Panc1 (cell line): Measurements from ENCODE around the gene GPR18. TPM values are rescaled to one million over a fixed set of nuclear protein-coding genes. Genes with fewer than 3 reads are reported as not detected.

ENCODE experiments used
- ATAC-seq: fragments of 200-7000 bp; cut with Tn5 transposase; 2 replicates; pipeline ENCODE4 v1.9.1; 2020; ENCODE audit warnings: mild to moderate bottlenecking, moderate library complexity
- BruUV-seq: library from RNA; stranded (reverse); fragments of 400-500 nt; replicated peaks from 2 replicates; lab custom pipeline; 2021; lab: Mats Ljungman, UMichigan
- CTCF ChIA-PET: fragments of 300-600 bp; sonication (Branson Sonifier 250); formaldehyde crosslinking; loops from one replicate; lab custom pipeline; 2022; ENCODE audit warnings: antibody characterized with exemption; lab: Charles Lee
- POLR2A ChIA-PET: fragments of 300-600 bp; sonication (Branson Sonifier 250); formaldehyde crosslinking; loops from one replicate; lab custom pipeline; 2022; ENCODE audit warnings: antibody characterized with exemption; lab: Charles Lee
- DNase-seq: peaks from one replicate; pipeline ENCODE4 v3.0.0-alpha.2; 2010; ENCODE audit warnings: low read depth, low spot score
- H3K27ac ChIP-seq: 2 replicates; pipeline ENCODE4 v1.5.1; 2011; ENCODE audit warnings: mild to moderate bottlenecking, low read length, inconsistent platforms
- H3K27me3 ChIP-seq: fragments of 200-500 bp; sonication (Bioruptor generic); 2 replicates; pipeline ENCODE4 v1.6.0; 2014; ENCODE audit warnings: low read length, inconsistent platforms; ENCODE audit not compliant: control insufficient read depth, insufficient read depth
- H3K36me3 ChIP-seq: fragments of 200-500 bp; sonication (Bioruptor generic); 2 replicates; pipeline ENCODE4 v1.5.1; 2014; ENCODE audit warnings: inconsistent platforms, mild to moderate bottlenecking, low read length, moderate library complexity; ENCODE audit not compliant: control insufficient read depth, insufficient read depth
- H3K4me1 ChIP-seq: 2 replicates; pipeline ENCODE4 v1.5.1; 2011; ENCODE audit warnings: inconsistent platforms, mild to moderate bottlenecking, low read length, moderate library complexity; ENCODE audit not compliant: control insufficient read depth, insufficient read depth
- H3K4me3 ChIP-seq, 2 experiments: 2 replicates each; pipeline ENCODE4 v1.5.1; 2011 to 2012; ENCODE audit warnings: low read depth in 2 of 2, low read length in 2 of 2, mild to moderate bottlenecking in 2 of 2, inconsistent platforms in 1 of 2, moderate library complexity in 1 of 2
- H3K9me3 ChIP-seq: fragments of 200-500 bp; sonication (Bioruptor generic); 2 replicates; pipeline ENCODE4 v1.5.1; 2014; ENCODE audit warnings: low read depth, mild to moderate bottlenecking, inconsistent platforms, low read length, moderate library complexity; ENCODE audit not compliant: control insufficient read depth, insufficient read depth
- POLR2AphosphoS5 ChIP-seq: IDR thresholded peaks from 2 replicates; pipeline ENCODE4 v1.6.1; 2012; ENCODE audit warnings: mild to moderate bottlenecking, low read depth, low read length, moderate library complexity
- SIN3A ChIP-seq: IDR thresholded peaks from 2 replicates; pipeline ENCODE4 v1.6.1; 2012; ENCODE audit warnings: low read depth, mild to moderate bottlenecking, low read length, moderate library complexity, borderline replicate concordance; ENCODE audit not compliant: insufficient read depth
- TCF7L2 ChIP-seq: IDR thresholded peaks from 2 replicates; pipeline ENCODE4 v1.6.1; 2011; ENCODE audit warnings: mild to moderate bottlenecking, low read depth, low read length, inconsistent platforms
- in situ Hi-C: cut with HindIII; loops from 2 replicates; pipeline ENCODE4 v1.10.0; 2016; ENCODE audit warnings: low sequenced_read_pairs, low pct_unique_long_range_greater_than_20kb
- intact Hi-C: fragments of 100-400 bp; cut with micrococcal nuclease; formaldehyde crosslinking; loops from one replicate; pipeline ENCODE4 v1.10.0; 2022; ENCODE audit not compliant: unreplicated experiment
- total RNA-seq: library from RNA; stranded (reverse); gene quantifications from one replicate; pipeline ENCODE4 v1.2.1, GENCODE V29; 2021; ENCODE audit not compliant: unreplicated experiment
- TF ChIP-seq, protein P1 (sequence below), 2 experiments: IDR thresholded peaks; 2 replicates each; pipeline ENCODE4 v1.6.1; 2011 to 2012; ENCODE audit warnings: low read depth in 2 of 2, control low read depth in 1 of 2, low read length in 1 of 2, mild to moderate bottlenecking in 1 of 2, moderate library complexity in 1 of 2; ENCODE audit not compliant: insufficient read depth in 1 of 2

The GPR18 gene
- total RNA-seq, 1 experiment from 2014 or later, result not detected

DNA sequence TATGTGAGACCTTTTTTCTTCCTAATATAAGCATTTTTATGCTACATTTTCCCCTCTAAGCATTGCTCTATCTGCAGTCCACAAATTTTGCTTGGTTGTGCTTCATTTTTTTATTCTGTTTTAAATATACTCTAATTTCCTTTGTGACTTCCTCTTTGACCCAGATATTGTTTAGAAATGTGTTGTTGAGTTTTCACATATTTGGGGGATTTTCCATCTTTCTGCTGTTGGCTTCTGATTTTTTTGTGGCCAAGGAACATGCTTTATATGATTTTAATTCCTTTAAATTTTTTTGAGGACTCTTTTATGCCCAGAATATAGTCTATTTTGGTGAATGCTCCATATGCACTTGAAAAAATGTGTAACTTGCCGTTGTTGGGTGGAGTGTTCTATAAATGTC, 34.6 kb downstream of the GPR18 start:
- in situ Hi-C loops, result no loop called here
- BruUV-seq, result no TSS peak
- Histone ChIP-seq H3K27me3 (no peaks in the 10 kb centered on the region), H3K9me3 (no peaks in the 10 kb centered on the region), H3K4me3 (no peak overlapping the region), H3K27ac (no peak overlapping the region), H3K36me3 (no peaks in the 10 kb centered on the region), H3K4me1 (peaks cover 10% of the 10 kb centered on the region)
- intact Hi-C loops, result no loop called here
- ATAC-seq (no peak), DNase-seq (no peak)
- CTCF ChIA-PET, result no interaction called here
- TF ChIP-seq, protein P1, sequence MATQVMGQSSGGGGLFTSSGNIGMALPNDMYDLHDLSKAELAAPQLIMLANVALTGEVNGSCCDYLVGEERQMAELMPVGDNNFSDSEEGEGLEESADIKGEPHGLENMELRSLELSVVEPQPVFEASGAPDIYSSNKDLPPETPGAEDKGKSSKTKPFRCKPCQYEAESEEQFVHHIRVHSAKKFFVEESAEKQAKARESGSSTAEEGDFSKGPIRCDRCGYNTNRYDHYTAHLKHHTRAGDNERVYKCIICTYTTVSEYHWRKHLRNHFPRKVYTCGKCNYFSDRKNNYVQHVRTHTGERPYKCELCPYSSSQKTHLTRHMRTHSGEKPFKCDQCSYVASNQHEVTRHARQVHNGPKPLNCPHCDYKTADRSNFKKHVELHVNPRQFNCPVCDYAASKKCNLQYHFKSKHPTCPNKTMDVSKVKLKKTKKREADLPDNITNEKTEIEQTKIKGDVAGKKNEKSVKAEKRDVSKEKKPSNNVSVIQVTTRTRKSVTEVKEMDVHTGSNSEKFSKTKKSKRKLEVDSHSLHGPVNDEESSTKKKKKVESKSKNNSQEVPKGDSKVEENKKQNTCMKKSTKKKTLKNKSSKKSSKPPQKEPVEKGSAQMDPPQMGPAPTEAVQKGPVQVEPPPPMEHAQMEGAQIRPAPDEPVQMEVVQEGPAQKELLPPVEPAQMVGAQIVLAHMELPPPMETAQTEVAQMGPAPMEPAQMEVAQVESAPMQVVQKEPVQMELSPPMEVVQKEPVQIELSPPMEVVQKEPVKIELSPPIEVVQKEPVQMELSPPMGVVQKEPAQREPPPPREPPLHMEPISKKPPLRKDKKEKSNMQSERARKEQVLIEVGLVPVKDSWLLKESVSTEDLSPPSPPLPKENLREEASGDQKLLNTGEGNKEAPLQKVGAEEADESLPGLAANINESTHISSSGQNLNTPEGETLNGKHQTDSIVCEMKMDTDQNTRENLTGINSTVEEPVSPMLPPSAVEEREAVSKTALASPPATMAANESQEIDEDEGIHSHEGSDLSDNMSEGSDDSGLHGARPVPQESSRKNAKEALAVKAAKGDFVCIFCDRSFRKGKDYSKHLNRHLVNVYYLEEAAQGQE (IDR thresholded peaks at IDR 0.05; ENCODE audit: insufficient read depth in 1 of 2, low read depth in 2 of 2, low read length in 1 of 2), result no peak
- TF ChIP-seq TCF7L2 (no peak), POLR2AphosphoS5 (no peak), SIN3A (no peak)
- POLR2A ChIA-PET, result no interaction called here

DNA sequence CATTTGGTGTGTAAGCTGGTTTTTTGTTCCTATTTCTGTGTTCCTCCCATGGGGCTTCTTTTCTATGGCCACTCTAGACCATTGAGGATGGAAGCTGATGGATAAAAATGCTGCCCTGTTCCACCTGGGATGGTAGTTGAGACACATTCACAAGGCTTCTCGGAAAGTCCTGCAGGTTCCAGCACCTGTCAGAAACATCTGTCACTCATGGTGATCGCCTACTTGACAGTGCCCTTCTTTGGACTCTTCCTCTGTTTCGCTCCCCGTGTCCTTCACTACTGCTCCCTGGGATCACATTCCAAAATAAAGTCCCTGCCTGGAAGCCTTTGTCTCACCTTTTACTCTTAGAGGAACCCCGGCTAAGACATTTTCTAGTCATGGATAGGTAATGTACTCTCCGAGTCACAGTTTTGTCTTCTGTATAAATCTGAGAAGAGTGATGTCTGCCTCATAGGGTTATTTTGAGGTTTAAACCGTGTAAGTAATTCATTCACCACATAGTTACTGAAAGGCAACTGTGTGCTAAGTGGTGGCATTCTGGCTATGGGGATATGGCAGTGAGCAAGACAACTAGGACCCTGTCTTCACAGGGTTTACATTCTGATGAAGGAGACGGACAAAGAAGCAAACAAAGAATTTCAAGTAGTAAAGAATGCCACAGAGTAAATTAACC, 36.5 kb downstream of the GPR18 start:
- CTCF ChIA-PET, result no interaction called here
- ATAC-seq (no peak), DNase-seq (no peak)
- in situ Hi-C loops (no loop called here), intact Hi-C loops (no loop called here)
- H3K27me3 ChIP-seq, result no peaks in the 10 kb centered on the region
- TF ChIP-seq, protein P1 (IDR thresholded peaks at IDR 0.05; ENCODE audit: insufficient read depth in 1 of 2, low read depth in 2 of 2, low read length in 1 of 2), result no peak
- no peak for TF ChIP-seq POLR2AphosphoS5
- H3K36me3 ChIP-seq, result no peaks in the 10 kb centered on the region
- no peak overlapping the region for H3K27ac ChIP-seq
- POLR2A ChIA-PET, result no interaction called here
- no TSS peak for BruUV-seq
- no peaks in the 10 kb centered on the region for H3K9me3 ChIP-seq
- no peak overlapping the region for H3K4me3 ChIP-seq
- H3K4me1 ChIP-seq, result no peaks in the 10 kb centered on the region; the same call in 1 of the 2 replicates
